NK-92 treated with Interleukin-12 subunit alpha and Interleukin-12 subunit beta, amount 100 ng/mL, for 24 hours (cell line): Measurements from ENCODE around the gene ZNRF4.

Experiments used
- DNase-seq: peaks from one replicate; lab custom pipeline; 2025; lab: John Stamatoyannopoulos, UW

Gene ZNRF4

DNA sequence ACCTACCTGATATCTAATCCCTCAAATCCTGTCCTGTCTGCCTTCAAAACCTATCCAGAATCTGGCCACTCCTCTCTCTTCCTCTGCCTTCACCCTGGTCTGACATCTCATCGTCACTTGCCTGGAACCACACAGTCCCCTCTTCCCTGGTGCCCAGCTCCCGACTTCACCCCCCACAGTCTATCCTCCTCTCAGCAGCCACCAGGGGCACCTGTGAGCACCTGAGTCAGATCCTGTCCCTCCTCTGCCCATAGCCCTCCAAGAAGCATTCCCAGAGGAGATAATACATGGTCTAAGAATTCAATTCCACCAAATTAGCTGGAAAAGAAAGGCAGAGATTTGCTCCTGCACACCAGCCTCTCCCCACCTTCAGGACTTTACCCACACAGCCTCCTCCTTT, 48.9 kb downstream of the ZNRF4 start:
- DNase-seq = no peak
